Measurements from ENCODE around the gene HBA1. TPM values are rescaled to one million over a fixed set of nuclear protein-coding genes. Genes with fewer than 3 reads are reported as not detected.

The HBA1 gene
- total and polyA plus RNA-seq, 2 of the 8 experiments (the other 6 are each of a cell fraction or from before 2014, with no cell fraction given): 2.3 TPM

DNA sequence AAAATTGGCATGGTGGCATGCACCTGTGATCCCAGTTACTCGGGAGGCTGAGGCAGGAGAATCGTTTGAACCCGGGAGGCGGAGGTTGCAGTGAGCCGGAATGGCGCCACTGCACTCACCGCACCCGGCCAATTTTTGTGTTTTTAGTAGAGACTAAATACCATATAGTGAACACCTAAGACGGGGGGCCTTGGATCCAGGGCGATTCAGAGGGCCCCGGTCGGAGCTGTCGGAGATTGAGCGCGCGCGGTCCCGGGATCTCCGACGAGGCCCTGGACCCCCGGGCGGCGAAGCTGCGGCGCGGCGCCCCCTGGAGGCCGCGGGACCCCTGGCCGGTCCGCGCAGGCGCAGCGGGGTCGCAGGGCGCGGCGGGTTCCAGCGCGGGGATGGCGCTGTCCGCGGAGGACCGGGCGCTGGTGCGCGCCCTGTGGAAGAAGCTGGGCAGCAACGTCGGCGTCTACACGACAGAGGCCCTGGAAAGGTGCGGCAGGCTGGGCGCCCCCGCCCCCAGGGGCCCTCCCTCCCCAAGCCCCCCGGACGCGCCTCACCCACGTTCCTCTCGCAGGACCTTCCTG lies 3.7 kb downstream of the HBA1 start, which contains the start of gene HBQ1 (continued):
- TF ChIP-seq TEAD4 (IDR thresholded peaks at IDR 0.05; ENCODE audit: low read depth, low read length) (no peak), CEBPB (IDR thresholded peaks at IDR 0.05; ENCODE audit: low read depth, low read length) (no peak), SP4 (IDR thresholded peaks at IDR 0.05; ENCODE audit: low read length) (no peak), CHD1 (IDR thresholded peaks at IDR 0.05; ENCODE audit: low read depth, low read length) (no peak), JUN (IDR thresholded peaks at IDR 0.05; ENCODE audit: low read depth, low read length) (no peak), POLR2AphosphoS5 (IDR thresholded peaks at IDR 0.05; ENCODE audit: low read depth, low read length) (0 out of 2 replicates have a peak, but pooled peaks have one; percentile 11), BACH1 (IDR thresholded peaks at IDR 0.05; ENCODE audit: low read length) (no peak; the same call in 1 of the 2 replicates), SUZ12 (IDR thresholded peaks at IDR 0.05; ENCODE audit: low read length) (no peak), RFX5 (IDR thresholded peaks at IDR 0.05; ENCODE audit: borderline replicate concordance, low read depth, low read length) (no peak), KDM4A (IDR thresholded peaks at IDR 0.05; ENCODE audit: low read depth, low read length, severe bottlenecking) (peak; percentile 16)
- TF ChIP-seq, protein P1, sequence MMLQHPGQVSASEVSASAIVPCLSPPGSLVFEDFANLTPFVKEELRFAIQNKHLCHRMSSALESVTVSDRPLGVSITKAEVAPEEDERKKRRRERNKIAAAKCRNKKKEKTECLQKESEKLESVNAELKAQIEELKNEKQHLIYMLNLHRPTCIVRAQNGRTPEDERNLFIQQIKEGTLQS (IDR thresholded peaks at IDR 0.05; ENCODE audit: insufficient read depth, low read depth, low read length): no peak
- TF ChIP-seq, protein P2, sequence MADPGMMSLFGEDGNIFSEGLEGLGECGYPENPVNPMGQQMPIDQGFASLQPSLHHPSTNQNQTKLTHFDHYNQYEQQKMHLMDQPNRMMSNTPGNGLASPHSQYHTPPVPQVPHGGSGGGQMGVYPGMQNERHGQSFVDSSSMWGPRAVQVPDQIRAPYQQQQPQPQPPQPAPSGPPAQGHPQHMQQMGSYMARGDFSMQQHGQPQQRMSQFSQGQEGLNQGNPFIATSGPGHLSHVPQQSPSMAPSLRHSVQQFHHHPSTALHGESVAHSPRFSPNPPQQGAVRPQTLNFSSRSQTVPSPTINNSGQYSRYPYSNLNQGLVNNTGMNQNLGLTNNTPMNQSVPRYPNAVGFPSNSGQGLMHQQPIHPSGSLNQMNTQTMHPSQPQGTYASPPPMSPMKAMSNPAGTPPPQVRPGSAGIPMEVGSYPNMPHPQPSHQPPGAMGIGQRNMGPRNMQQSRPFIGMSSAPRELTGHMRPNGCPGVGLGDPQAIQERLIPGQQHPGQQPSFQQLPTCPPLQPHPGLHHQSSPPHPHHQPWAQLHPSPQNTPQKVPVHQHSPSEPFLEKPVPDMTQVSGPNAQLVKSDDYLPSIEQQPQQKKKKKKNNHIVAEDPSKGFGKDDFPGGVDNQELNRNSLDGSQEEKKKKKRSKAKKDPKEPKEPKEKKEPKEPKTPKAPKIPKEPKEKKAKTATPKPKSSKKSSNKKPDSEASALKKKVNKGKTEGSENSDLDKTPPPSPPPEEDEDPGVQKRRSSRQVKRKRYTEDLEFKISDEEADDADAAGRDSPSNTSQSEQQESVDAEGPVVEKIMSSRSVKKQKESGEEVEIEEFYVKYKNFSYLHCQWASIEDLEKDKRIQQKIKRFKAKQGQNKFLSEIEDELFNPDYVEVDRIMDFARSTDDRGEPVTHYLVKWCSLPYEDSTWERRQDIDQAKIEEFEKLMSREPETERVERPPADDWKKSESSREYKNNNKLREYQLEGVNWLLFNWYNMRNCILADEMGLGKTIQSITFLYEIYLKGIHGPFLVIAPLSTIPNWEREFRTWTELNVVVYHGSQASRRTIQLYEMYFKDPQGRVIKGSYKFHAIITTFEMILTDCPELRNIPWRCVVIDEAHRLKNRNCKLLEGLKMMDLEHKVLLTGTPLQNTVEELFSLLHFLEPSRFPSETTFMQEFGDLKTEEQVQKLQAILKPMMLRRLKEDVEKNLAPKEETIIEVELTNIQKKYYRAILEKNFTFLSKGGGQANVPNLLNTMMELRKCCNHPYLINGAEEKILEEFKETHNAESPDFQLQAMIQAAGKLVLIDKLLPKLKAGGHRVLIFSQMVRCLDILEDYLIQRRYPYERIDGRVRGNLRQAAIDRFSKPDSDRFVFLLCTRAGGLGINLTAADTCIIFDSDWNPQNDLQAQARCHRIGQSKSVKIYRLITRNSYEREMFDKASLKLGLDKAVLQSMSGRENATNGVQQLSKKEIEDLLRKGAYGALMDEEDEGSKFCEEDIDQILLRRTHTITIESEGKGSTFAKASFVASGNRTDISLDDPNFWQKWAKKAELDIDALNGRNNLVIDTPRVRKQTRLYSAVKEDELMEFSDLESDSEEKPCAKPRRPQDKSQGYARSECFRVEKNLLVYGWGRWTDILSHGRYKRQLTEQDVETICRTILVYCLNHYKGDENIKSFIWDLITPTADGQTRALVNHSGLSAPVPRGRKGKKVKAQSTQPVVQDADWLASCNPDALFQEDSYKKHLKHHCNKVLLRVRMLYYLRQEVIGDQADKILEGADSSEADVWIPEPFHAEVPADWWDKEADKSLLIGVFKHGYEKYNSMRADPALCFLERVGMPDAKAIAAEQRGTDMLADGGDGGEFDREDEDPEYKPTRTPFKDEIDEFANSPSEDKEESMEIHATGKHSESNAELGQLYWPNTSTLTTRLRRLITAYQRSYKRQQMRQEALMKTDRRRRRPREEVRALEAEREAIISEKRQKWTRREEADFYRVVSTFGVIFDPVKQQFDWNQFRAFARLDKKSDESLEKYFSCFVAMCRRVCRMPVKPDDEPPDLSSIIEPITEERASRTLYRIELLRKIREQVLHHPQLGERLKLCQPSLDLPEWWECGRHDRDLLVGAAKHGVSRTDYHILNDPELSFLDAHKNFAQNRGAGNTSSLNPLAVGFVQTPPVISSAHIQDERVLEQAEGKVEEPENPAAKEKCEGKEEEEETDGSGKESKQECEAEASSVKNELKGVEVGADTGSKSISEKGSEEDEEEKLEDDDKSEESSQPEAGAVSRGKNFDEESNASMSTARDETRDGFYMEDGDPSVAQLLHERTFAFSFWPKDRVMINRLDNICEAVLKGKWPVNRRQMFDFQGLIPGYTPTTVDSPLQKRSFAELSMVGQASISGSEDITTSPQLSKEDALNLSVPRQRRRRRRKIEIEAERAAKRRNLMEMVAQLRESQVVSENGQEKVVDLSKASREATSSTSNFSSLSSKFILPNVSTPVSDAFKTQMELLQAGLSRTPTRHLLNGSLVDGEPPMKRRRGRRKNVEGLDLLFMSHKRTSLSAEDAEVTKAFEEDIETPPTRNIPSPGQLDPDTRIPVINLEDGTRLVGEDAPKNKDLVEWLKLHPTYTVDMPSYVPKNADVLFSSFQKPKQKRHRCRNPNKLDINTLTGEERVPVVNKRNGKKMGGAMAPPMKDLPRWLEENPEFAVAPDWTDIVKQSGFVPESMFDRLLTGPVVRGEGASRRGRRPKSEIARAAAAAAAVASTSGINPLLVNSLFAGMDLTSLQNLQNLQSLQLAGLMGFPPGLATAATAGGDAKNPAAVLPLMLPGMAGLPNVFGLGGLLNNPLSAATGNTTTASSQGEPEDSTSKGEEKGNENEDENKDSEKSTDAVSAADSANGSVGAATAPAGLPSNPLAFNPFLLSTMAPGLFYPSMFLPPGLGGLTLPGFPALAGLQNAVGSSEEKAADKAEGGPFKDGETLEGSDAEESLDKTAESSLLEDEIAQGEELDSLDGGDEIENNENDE (IDR thresholded peaks at IDR 0.05; ENCODE audit: insufficient replicate concordance, low read length): no peak
